HUDEP-2 (cell line): ENCODE measurements around the gene CTCF.

Source experiments
- DNase-seq, 76 experiments: peaks; one replicate each; lab custom pipeline; 2025; ENCODE audit not compliant: unreplicated experiment in 76 of 76; lab: John Stamatoyannopoulos, UW

The CTCF gene

GRCh38 chr16:67674851-67675578, 112.7 kb downstream of the CTCF start:
- no peak for DNase-seq

- no peak for DNase-seq
Observed at GRCh38 chr16:67675579-67675935, 113.2 kb downstream of the CTCF start.

- DNase-seq: no peak
Observed at GRCh38 chr16:67675999-67676398, 113.7 kb downstream of the CTCF start.

- no peak for DNase-seq
Observed at GRCh38 chr16:67676516-67676915, 114.2 kb downstream of the CTCF start.

- no peak for DNase-seq
Observed at GRCh38 chr16:67676939-67677338, 114.6 kb downstream of the CTCF start.

GRCh38 chr16:67677712-67678111, 115.4 kb downstream of the CTCF start:
- DNase-seq: no peak

GRCh38 chr16:67678354-67679023, 116.2 kb downstream of the CTCF start:
- no peak for DNase-seq

GRCh38 chr16:67679935-67680897, 117.9 kb downstream of the CTCF start:
- DNase-seq: no peak

GRCh38 chr16:67683767-67684166, 121.4 kb downstream of the CTCF start:
- no peak for DNase-seq

GRCh38 chr16:67685388-67686112, 123.2 kb downstream of the CTCF start:
- no peak for DNase-seq
